H9 (cell line): ENCODE data around the gene BPIFA1. TPM values are rescaled to one million over a fixed set of nuclear protein-coding genes. Genes with fewer than 3 reads are reported as not detected.

Experiments
- DNase-seq: peaks from one replicate; pipeline ENCODE4 v3.0.0-alpha.2; 2017
- H2AFZ ChIP-seq: one replicate; pipeline ENCODE4 v1.6.1; 2013; ENCODE audit warnings: mild to moderate bottlenecking, low read length, control low read depth, moderate library complexity
- H2AK5ac ChIP-seq: 2 replicates; pipeline ENCODE4 v1.6.1; 2013; ENCODE audit warnings: low read length, control low read depth, mixed read lengths; ENCODE audit not compliant: insufficient read length
- H2BK120ac ChIP-seq: one replicate; pipeline ENCODE4 v1.6.1; 2013; ENCODE audit warnings: low read depth, mild to moderate bottlenecking, low read length, control low read depth, inconsistent platforms; ENCODE audit not compliant: poor library complexity, severe bottlenecking
- H2BK12ac ChIP-seq: 2 replicates; pipeline ENCODE4 v1.6.1; 2013; ENCODE audit warnings: low read length, control low read depth, mixed read lengths, low read depth; ENCODE audit not compliant: insufficient read length
- H2BK15ac ChIP-seq: 2 replicates; pipeline ENCODE4 v1.6.1; 2013; ENCODE audit warnings: low read depth, low read length, control low read depth
- H2BK20ac ChIP-seq: one replicate; pipeline ENCODE4 v1.6.1; 2013; ENCODE audit warnings: low read depth, mild to moderate bottlenecking, low read length, control low read depth, inconsistent platforms; ENCODE audit not compliant: poor library complexity, severe bottlenecking
- H2BK5ac ChIP-seq: 2 replicates; pipeline ENCODE4 v1.6.1; 2013; ENCODE audit warnings: low read length, control low read depth, mixed read lengths; ENCODE audit not compliant: insufficient read length
- H3K14ac ChIP-seq: 2 replicates; pipeline ENCODE4 v1.6.1; 2013; ENCODE audit warnings: low read length, control low read depth; ENCODE audit not compliant: insufficient read depth
- H3K18ac ChIP-seq: 2 replicates; pipeline ENCODE4 v1.6.1; 2013; ENCODE audit warnings: low read depth, mild to moderate bottlenecking, mixed read lengths, low read length, control low read depth; ENCODE audit not compliant: insufficient read length
- H3K23ac ChIP-seq: 2 replicates; pipeline ENCODE4 v1.6.1; 2013; ENCODE audit warnings: low read length, control low read depth, mixed read lengths, low read depth; ENCODE audit not compliant: insufficient read length
- H3K23me2 ChIP-seq: 2 replicates; pipeline ENCODE4 v1.6.1; 2013; ENCODE audit warnings: low read depth, mild to moderate bottlenecking, mixed read lengths, low read length, control low read depth; ENCODE audit not compliant: insufficient read length, poor library complexity, severe bottlenecking
- H3K27ac ChIP-seq: 2 replicates; pipeline ENCODE4 v1.5.1; 2013; ENCODE audit warnings: low read length, control low read depth, mixed read lengths, low read depth; ENCODE audit not compliant: insufficient read length
- H3K27me3 ChIP-seq: 2 replicates; pipeline ENCODE4 v1.6.1; 2013; ENCODE audit warnings: low read length, control low read depth, inconsistent platforms; ENCODE audit not compliant: insufficient read depth
- H3K4ac ChIP-seq: 2 replicates; pipeline ENCODE4 v1.6.1; 2013; ENCODE audit warnings: low read depth, mild to moderate bottlenecking, control low read depth, inconsistent platforms, low read length, moderate library complexity
- H3K4me1 ChIP-seq: 2 replicates; pipeline ENCODE4 v1.6.1; 2013; ENCODE audit warnings: low read length, control low read depth, inconsistent platforms; ENCODE audit not compliant: insufficient read depth
- H3K4me2 ChIP-seq: 2 replicates; pipeline ENCODE4 v1.6.1; 2013; ENCODE audit warnings: low read length, control low read depth, mixed read lengths; ENCODE audit not compliant: insufficient read length, insufficient read depth
- H3K56ac ChIP-seq: 2 replicates; pipeline ENCODE4 v1.6.1; 2013; ENCODE audit warnings: low read depth, mild to moderate bottlenecking, mixed read lengths, low read length, control low read depth; ENCODE audit not compliant: insufficient read length
- H3K79me1 ChIP-seq: 2 replicates; pipeline ENCODE4 v1.6.1; 2013; ENCODE audit warnings: low read depth, mild to moderate bottlenecking, moderate library complexity, low read length, control low read depth, inconsistent platforms; ENCODE audit not compliant: insufficient read depth, poor library complexity, severe bottlenecking
- H3K79me2 ChIP-seq: 2 replicates; pipeline ENCODE4 v1.6.1; 2013; ENCODE audit warnings: low read length, control low read depth, inconsistent platforms; ENCODE audit not compliant: insufficient read depth
- H3K9ac ChIP-seq: 2 replicates; pipeline ENCODE4 v1.6.1; 2013; ENCODE audit warnings: low read length, control low read depth, mixed read lengths; ENCODE audit not compliant: insufficient read length; ENCODE audit errors: extremely low read depth
- H3K9me3 ChIP-seq: one replicate; pipeline ENCODE4 v1.6.1; 2013; ENCODE audit warnings: low read depth, low read length, inconsistent platforms; ENCODE audit not compliant: control insufficient read depth
- H3T11ph ChIP-seq: one replicate; pipeline ENCODE4 v1.6.1; 2013; ENCODE audit warnings: mild to moderate bottlenecking, low read length, control low read depth, inconsistent platforms
- H4K20me1 ChIP-seq: one replicate; pipeline ENCODE4 v1.6.1; 2013; ENCODE audit not compliant: control insufficient read depth, insufficient read length, insufficient read depth
- H4K5ac ChIP-seq: 2 replicates; pipeline ENCODE4 v1.6.1; 2013; ENCODE audit warnings: low read depth, mild to moderate bottlenecking, mixed read lengths, low read length, control low read depth; ENCODE audit not compliant: insufficient read length
- H4K8ac ChIP-seq: replicated peaks from 2 replicates; pipeline ENCODE4 v1.6.1; 2013; ENCODE audit warnings: low read length, control low read depth, mixed read lengths, low read depth; ENCODE audit not compliant: insufficient read length
- H4K91ac ChIP-seq: 2 replicates; pipeline ENCODE4 v1.6.1; 2013; ENCODE audit warnings: low read depth, mild to moderate bottlenecking, moderate library complexity, mixed read lengths, low read length, control low read depth; ENCODE audit not compliant: insufficient read length
- H3K27ac Mint-ChIP-seq, 3 experiments: 2 replicates in 2 of 3; 3 replicates in 1 of 3; pipeline ENCODE4 v1.8.0; 2020 to 2021; ENCODE audit warnings: mixed read lengths in 3 of 3, mild to moderate bottlenecking in 1 of 3, moderate library complexity in 1 of 3
- H3K27me3 Mint-ChIP-seq: 2 replicates; pipeline ENCODE4 v1.8.0; 2021; ENCODE audit warnings: low read depth, mild to moderate bottlenecking, moderate library complexity, mixed read lengths
- H3K36me3 Mint-ChIP-seq, 3 experiments: 2 replicates in 2 of 3; 3 replicates in 1 of 3; pipeline ENCODE4 v1.8.0; 2020 to 2021; ENCODE audit warnings: low read depth in 3 of 3, mixed read lengths in 3 of 3; ENCODE audit not compliant: insufficient read depth in 1 of 3
- H3K4me1 Mint-ChIP-seq, 2 experiments: 2 replicates each; pipeline ENCODE4 v1.8.0; 2020; ENCODE audit warnings: mixed read lengths in 2 of 2
- H3K4me3 Mint-ChIP-seq, 2 experiments: 2 replicates in 1 of 2; 3 replicates in 1 of 2; pipeline ENCODE4 v1.8.0; 2020 to 2021; ENCODE audit warnings: mild to moderate bottlenecking in 2 of 2, mixed read lengths in 2 of 2, moderate library complexity in 1 of 2
- H3K9me3 Mint-ChIP-seq, 2 experiments: 2 replicates in 1 of 2; 3 replicates in 1 of 2; pipeline ENCODE4 v1.8.0; 2020; ENCODE audit warnings: mild to moderate bottlenecking in 2 of 2, mixed read lengths in 2 of 2, moderate library complexity in 1 of 2
- CTCF ChIP-seq: fragments of 200-600 bp; sonication (generic); conservative IDR thresholded peaks from 3 replicates; pipeline ENCODE4 v1.8.0; 2021; ENCODE audit warnings: antibody characterized with exemption, mild to moderate bottlenecking
- WGBS: extraction: QIAGEN DNeasy Blood & Tissue Kit; methylation state at CpG from one replicate; pipeline ENCODE4 v1.1.7; 2013; ENCODE audit warnings: missing lambda C conversion rate, low lambda C conversion rate, mixed read lengths; ENCODE audit not compliant: insufficient read length; ENCODE audit errors: extremely low coverage; 5-methylcytosine and 5-hydroxymethylcytosine counted together
- total RNA-seq: library from RNA; stranded (reverse); gene quantifications from 2 replicates; pipeline ENCODE4 v1.2.1, GENCODE V29; 2021

Gene BPIFA1
- total RNA-seq, 1 experiment from 2014 or later = not detected

GRCh38 chr20:33279261-33279910, 43.6 kb downstream of the BPIFA1 start:
- no peaks in the 10 kb centered on the region for H3K36me3 Mint-ChIP-seq
- Histone ChIP-seq H2BK12ac (no peak overlapping the region), H2BK120ac (no peak overlapping the region), H3K4me1 (no peaks in the 10 kb centered on the region; the same call in 1 of the 2 replicates), H2BK5ac (no peak overlapping the region), H3K9me3 (no peaks in the 10 kb centered on the region), H3K9ac (no peak overlapping the region), H3K23me2 (no peaks in the 10 kb centered on the region), H2AK5ac (no peak overlapping the region), H4K91ac (no peak overlapping the region), H3K27ac (no peak overlapping the region), H2AFZ (no peak overlapping the region), H3T11ph (no peak overlapping the region), H4K20me1 (peaks cover 2% of the 10 kb centered on the region), H3K4me2 (no peak overlapping the region), H3K23ac (no peak overlapping the region), H3K79me2 (no peaks in the 10 kb centered on the region), H3K14ac (no peak overlapping the region), H3K4ac (no peak overlapping the region), H3K79me1 (no peaks in the 10 kb centered on the region), H4K8ac (no peak overlapping the region), H2BK20ac (no peak overlapping the region), H4K5ac (no peak overlapping the region), H3K27me3 (no peaks in the 10 kb centered on the region), H2BK15ac (no peak overlapping the region), H3K18ac (no peak overlapping the region), H3K56ac (no peak overlapping the region)
- H3K4me1 Mint-ChIP-seq = peaks cover 17 to 31% of the 10 kb centered on the region in 2 experiments
- no peak overlapping the region for H3K27ac Mint-ChIP-seq
- H3K4me3 Mint-ChIP-seq = no peak overlapping the region
- no peak for TF ChIP-seq CTCF
- no peaks in the 10 kb centered on the region for H3K9me3 Mint-ChIP-seq
- peaks cover 11% of the 10 kb centered on the region for H3K27me3 Mint-ChIP-seq
- DNase-seq = no peak
- WGBS = no CpG with 5 or more reads among the region's 6 CpGs
